GM12878 (cell line): ENCODE measurements around the gene VPS18. TPM values are rescaled to one million over a fixed set of nuclear protein-coding genes. Genes with fewer than 3 reads are reported as not detected.

Experiments used
- ATAC-seq: fragments of 200-7000 bp; cut with Tn5 transposase; 3 replicates; pipeline ENCODE4 v1.9.1; 2020; ENCODE audit warnings: mild to moderate bottlenecking, moderate library complexity
- BruUV-seq: library from RNA; stranded (reverse); fragments of 400-500 nt; replicated peaks from 2 replicates; lab custom pipeline; 2021; lab: Mats Ljungman, UMichigan
- CTCF ChIA-PET: fragments of 300-600 bp; sonication (Branson Sonifier 250); formaldehyde crosslinking; extraction: SDS; loops from one replicate; lab custom pipeline; 2021; ENCODE audit warnings: inconsistent platforms; lab: Yijun Ruan, JAX
- POLR2A ChIA-PET: fragments of 350-600 bp; formaldehyde crosslinking; extraction: SDS; loops from one replicate; lab custom pipeline; 2021; ENCODE audit warnings: inconsistent platforms; lab: Charles Lee
- RAD21 ChIA-PET: fragments of 300-600 bp; sonication (Branson Sonifier 250); formaldehyde crosslinking; loops from one replicate; lab custom pipeline; 2023; ENCODE audit warnings: antibody characterized with exemption; ENCODE audit not compliant: unreplicated experiment; lab: Charles Lee
- SMC1A ChIA-PET: fragments of 300-600 bp; sonication (Branson Sonifier 250); formaldehyde crosslinking; loops from one replicate; lab custom pipeline; 2023; ENCODE audit not compliant: unreplicated experiment, uncharacterized antibody; lab: Charles Lee
- DNase-seq: peaks from one replicate; pipeline ENCODE4 v3.0.0-alpha.2; 2011; ENCODE audit warnings: low read depth, low spot score
- FAIRE-seq: peaks from 3 replicates; lab custom pipeline; 2011; peaks lifted over from hg19 to GRCh38; lab: Jason Lieb, UNC
- H2AFZ ChIP-seq: 2 replicates; pipeline ENCODE4 v1.6.0; 2011; ENCODE audit warnings: low read depth, low read length, control low read depth; ENCODE audit not compliant: control insufficient read depth
- H3K27ac ChIP-seq: 2 replicates; pipeline ENCODE4 v1.5.1; 2011; ENCODE audit warnings: control low read depth; ENCODE audit not compliant: control insufficient read depth, insufficient read depth
- H3K27me3 ChIP-seq, 2 experiments: replicated peaks in 1 of 2; 2 replicates each; pipeline versions ENCODE4 v1.6.0 to v1.6.1; 2011; ENCODE audit warnings: low read length in 1 of 2; ENCODE audit not compliant: control insufficient read depth in 2 of 2, insufficient read depth in 2 of 2
- H3K36me3 ChIP-seq, 2 experiments: 2 replicates each; pipeline ENCODE4 v1.5.1; 2011; ENCODE audit warnings: low read length in 1 of 2; ENCODE audit not compliant: control insufficient read depth in 2 of 2, insufficient read depth in 2 of 2
- H3K4me1 ChIP-seq: 2 replicates; pipeline ENCODE4 v1.6.1; 2011; ENCODE audit warnings: mild to moderate bottlenecking, low read length, moderate library complexity, mixed read lengths; ENCODE audit not compliant: control insufficient read depth, insufficient read depth
- H3K4me2 ChIP-seq: 2 replicates; pipeline ENCODE4 v1.6.0; 2011; ENCODE audit warnings: control low read depth; ENCODE audit not compliant: control insufficient read depth, insufficient read depth
- H3K4me3 ChIP-seq: fragments of 200-600 bp; sonication (generic); 2 replicates; pipeline ENCODE4 v1.5.1; 2016
- H3K79me2 ChIP-seq: 2 replicates; pipeline ENCODE4 v1.6.0; 2011; ENCODE audit warnings: low read length; ENCODE audit not compliant: control insufficient read depth, insufficient read depth
- H3K9ac ChIP-seq: 2 replicates; pipeline ENCODE4 v1.8.0; 2011; ENCODE audit warnings: low read length, control low read depth, mixed read lengths; ENCODE audit not compliant: control insufficient read depth, insufficient read depth
- H3K9me3 ChIP-seq: replicated peaks from 3 replicates; pipeline ENCODE4 v1.5.1; 2011; ENCODE audit warnings: mild to moderate bottlenecking, low read length; ENCODE audit not compliant: control insufficient read depth, insufficient read depth
- H4K20me1 ChIP-seq: 2 replicates; pipeline ENCODE4 v1.6.0; 2011; ENCODE audit not compliant: control insufficient read depth, insufficient read depth
- HDGF ChIP-seq: fragments of 450-650 bp; IDR thresholded peaks from 2 replicates; pipeline ENCODE4 v1.6.1; 2016; ENCODE audit warnings: antibody characterized with exemption
- PAX8 ChIP-seq: fragments of 450-650 bp; IDR thresholded peaks from 2 replicates; pipeline ENCODE4 v1.6.1; 2017; ENCODE audit warnings: mild to moderate bottlenecking, moderate library complexity
- RAD21 ChIP-seq: IDR thresholded peaks from 2 replicates; pipeline ENCODE4 v1.6.1; 2011; ENCODE audit warnings: mild to moderate bottlenecking, low read depth, low read length, moderate library complexity; ENCODE audit not compliant: insufficient read depth
- SPI1 ChIP-seq: IDR thresholded peaks from 2 replicates; pipeline ENCODE4 v1.6.1; 2011; ENCODE audit warnings: low read depth, mild to moderate bottlenecking, low read length, moderate library complexity, borderline replicate concordance; ENCODE audit not compliant: insufficient read depth
- WGBS: methylation state at CpG from one replicate; pipeline ENCODE4 v1.1.6; 2016; ENCODE audit warnings: low lambda C conversion rate; ENCODE audit not compliant: insufficient replicate concordance, insufficient coverage; ENCODE audit errors: missing lambda C conversion rate; 5-methylcytosine and 5-hydroxymethylcytosine counted together
- in situ Hi-C: fragments of 300-500 bp; cut with MboI; formaldehyde crosslinking; loops from 9 replicates; pipeline ENCODE4 v1.14.3; 2018; ENCODE audit warnings: mixed read lengths
- intact Hi-C: fragments of 100-400 bp; cut with micrococcal nuclease; formaldehyde crosslinking; loops from one replicate; pipeline ENCODE4 v1.14.2; 2022; ENCODE audit not compliant: unreplicated experiment
- polyA plus RNA-seq, 11 experiments: library from polyadenylated mRNA; depleted of rRNA in 4 of 11; unstranded in 6 of 11; stranded (reverse) in 5 of 11; fragments of >200 nt; fragmentation: Nextera tagmentation in 4 of 11; fragmentation: Illumina TruSeq in 1 of 11; extraction: Ambion mirVana in 4 of 11; extraction: Trizol in 1 of 11; gene quantifications; 1 replicate in 1 of 11; 2 replicates in 10 of 11; pipeline versions ENCODE4 v1.2.1 to v1.2.3, GENCODE V29; 2011 to 2016; ENCODE audit warnings: inconsistent platforms in 2 of 11, missing spikeins in 2 of 11, low read depth in 1 of 11
- total RNA-seq, 4 experiments: library from RNA; depleted of rRNA in 3 of 4; stranded (reverse); fragments of >200 nt in 3 of 4; fragmentation: Illumina TruSeq in 1 of 4; extraction: Trizol in 1 of 4; gene quantifications; 2 replicates each; pipeline versions ENCODE4 v1.2.1 to v1.2.3, GENCODE V29; 2013 to 2021
- TF ChIP-seq, protein P1 (sequence below): fragments of 150-350 bp; IDR thresholded peaks from 2 replicates; pipeline ENCODE4 v1.6.1; 2014; ENCODE audit warnings: mild to moderate bottlenecking, low read depth, low read length

VPS18 gene
- total and polyA plus RNA-seq, 10 of the 15 experiments (the other 5 are each of a cell fraction or from before 2014, with no cell fraction given) = 0.71 to 20.4 (median 10.6) TPM

DNA sequence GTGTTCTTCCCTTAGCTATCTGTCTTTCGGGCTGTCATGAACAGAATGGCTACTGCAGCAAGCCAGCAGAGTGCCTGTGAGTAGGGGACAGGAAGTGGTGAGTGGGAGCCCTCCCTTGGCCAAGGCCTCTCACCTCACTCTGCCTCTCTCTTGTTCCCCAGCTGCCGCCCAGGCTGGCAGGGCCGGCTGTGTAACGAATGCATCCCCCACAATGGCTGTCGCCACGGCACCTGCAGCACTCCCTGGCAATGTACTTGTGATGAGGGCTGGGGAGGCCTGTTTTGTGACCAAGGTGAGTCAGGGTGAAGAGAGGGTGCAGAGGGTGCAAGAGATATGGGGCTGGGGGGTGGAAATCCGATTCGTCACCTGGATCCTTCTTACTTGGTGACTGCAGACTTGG, 37.9 kb downstream of the VPS18 start (continued):
- TF ChIP-seq PAX8 (no peak), HDGF (no peak)

DNA sequence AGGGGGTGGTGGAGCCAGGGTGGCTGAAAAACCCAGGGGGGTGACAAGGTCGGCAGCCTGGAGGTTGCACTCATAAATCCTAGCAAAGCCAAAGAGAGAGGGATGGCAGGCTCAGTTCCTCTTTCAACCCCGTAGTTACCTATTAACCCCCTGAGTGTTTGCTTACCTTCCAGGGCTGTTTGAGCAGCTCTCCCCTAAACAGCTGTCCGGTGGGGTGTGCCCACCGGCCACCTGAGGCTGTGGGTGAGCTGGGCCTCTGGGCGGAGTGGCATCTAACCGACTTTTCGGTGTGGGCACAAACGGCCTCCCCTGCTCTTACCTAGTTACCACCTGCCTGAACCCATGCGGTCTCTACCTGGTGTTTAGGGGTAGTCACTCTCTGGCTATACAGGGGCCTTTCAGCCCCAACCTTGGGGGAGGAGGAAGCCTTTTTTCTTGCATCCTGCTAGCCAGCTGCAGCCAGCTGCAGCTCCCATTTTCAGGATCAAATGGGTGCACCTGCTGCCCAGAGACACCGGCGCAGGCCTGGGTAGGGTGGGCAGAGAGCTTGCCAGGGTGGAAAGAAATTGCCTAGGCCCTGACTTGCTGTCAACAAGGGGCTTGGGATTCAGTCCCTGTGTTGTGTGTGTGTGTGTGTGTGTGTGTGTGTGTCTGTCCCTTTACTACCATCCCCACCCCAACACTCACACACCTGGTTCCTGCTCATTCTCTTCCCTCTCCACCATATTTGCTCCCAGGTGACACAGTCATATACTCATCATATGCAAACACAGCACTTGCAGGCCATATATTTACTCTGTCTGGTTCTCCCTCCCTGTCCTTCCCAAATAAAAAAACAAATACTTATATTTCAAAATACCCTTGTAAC, 38.6 kb downstream of the VPS18 start:
- Histone ChIP-seq H3K27me3 (peaks cover 10% of the 10 kb centered on the region in 2 experiments; a peak in 3 of 4 replicates), H3K79me2 (no peaks in the 10 kb centered on the region)
- no TSS peak for BruUV-seq
- TF ChIP-seq RAD21 = no peak
- TF ChIP-seq, protein P1, sequence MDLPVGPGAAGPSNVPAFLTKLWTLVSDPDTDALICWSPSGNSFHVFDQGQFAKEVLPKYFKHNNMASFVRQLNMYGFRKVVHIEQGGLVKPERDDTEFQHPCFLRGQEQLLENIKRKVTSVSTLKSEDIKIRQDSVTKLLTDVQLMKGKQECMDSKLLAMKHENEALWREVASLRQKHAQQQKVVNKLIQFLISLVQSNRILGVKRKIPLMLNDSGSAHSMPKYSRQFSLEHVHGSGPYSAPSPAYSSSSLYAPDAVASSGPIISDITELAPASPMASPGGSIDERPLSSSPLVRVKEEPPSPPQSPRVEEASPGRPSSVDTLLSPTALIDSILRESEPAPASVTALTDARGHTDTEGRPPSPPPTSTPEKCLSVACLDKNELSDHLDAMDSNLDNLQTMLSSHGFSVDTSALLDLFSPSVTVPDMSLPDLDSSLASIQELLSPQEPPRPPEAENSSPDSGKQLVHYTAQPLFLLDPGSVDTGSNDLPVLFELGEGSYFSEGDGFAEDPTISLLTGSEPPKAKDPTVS = no peak
- peak; percentile 78 for TF ChIP-seq SPI1
- TF ChIP-seq, all 136 proteins: peak for 1
- POLR2A ChIA-PET = interaction anchor here (0.5 to 1.4 kb wide), 3 partner anchors 9 to 97 kb away, joined by 3 to 9 read pairs (median 5); no protein-coding TSS in a partner anchor
- peaks cover 24% of the 10 kb centered on the region for H3K4me1 ChIP-seq
- H3K4me3 ChIP-seq = no peak overlapping the region
- no peak overlapping the region for H3K4me2 ChIP-seq
- no peaks in the 10 kb centered on the region for H4K20me1 ChIP-seq
- DNase-seq (no peak), ATAC-seq (no peak), FAIRE-seq (no peak)
- in situ Hi-C loops = no loop called here
- intact Hi-C loops = no loop called here
- SMC1A ChIA-PET = interaction anchor here (0.8 to 4.6 kb wide), 3 partner anchors 8 to 251 kb away, joined by 3 to 28 read pairs (median 5); no protein-coding TSS in a partner anchor
- H3K36me3 ChIP-seq = no peaks in the 10 kb centered on the region
- no peak overlapping the region for H2AFZ ChIP-seq
- RAD21 ChIA-PET = interaction anchor here (1.5 to 3.2 kb wide), 2 partner anchors 9 to 84 kb away, joined by 3 to 36 read pairs; no protein-coding TSS in a partner anchor
- H3K9me3 ChIP-seq = no peaks in the 10 kb centered on the region
- 53% methylated on average over 11 of the region's 11 CpGs for WGBS
- CTCF ChIA-PET = interaction anchor here (1.2 to 6.5 kb wide), 5 partner anchors 9 to 86 kb away, joined by 3 to 80 read pairs (median 19); no protein-coding TSS in a partner anchor
- no peak overlapping the region for H3K27ac ChIP-seq
- H3K9ac ChIP-seq = no peak overlapping the region
